Hematopoietic multipotent progenitor cell treated with erythropoietin and hydrocortisone succinate and interleukin-3 and kit ligand, for 15 days (in vitro differentiated cells): ENCODE results near the gene CYTIP.

ENCODE experiments used
- DNase-seq: peaks from one replicate; pipeline ENCODE4 v3.0.0-alpha.2; 2015; ENCODE audit warnings: low spot score

The CYTIP gene

GRCh38 chr2:157463002-157463401 is 19.1 kb upstream of the CYTIP start:
- DNase-seq, result no peak

GRCh38 chr2:157460897-157461296 is 17.0 kb upstream of the CYTIP start:
- no peak for DNase-seq

GRCh38 chr2:157460384-157460837 is 16.5 kb upstream of the CYTIP start:
- DNase-seq, result no peak

- no peak for DNase-seq
These were observed 15.6 kb upstream of the CYTIP start for GRCh38 chr2:157459486-157459885.

- DNase-seq, result no peak
These were observed 3.9 kb upstream of the CYTIP start for GRCh38 chr2:157447741-157448140.

- no peak for DNase-seq
These were observed 3.1 kb upstream of the CYTIP start for GRCh38 chr2:157447031-157447430.

GRCh38 chr2:157444641-157445040 is 752 bp upstream of the CYTIP start:
- no peak for DNase-seq

- no peak for DNase-seq
These were observed 799 bp downstream of the CYTIP start for GRCh38 chr2:157443090-157443489.

GRCh38 chr2:157442636-157443035 is 1.3 kb downstream of the CYTIP start:
- DNase-seq, result no peak

GRCh38 chr2:157442191-157442590 is 1.7 kb downstream of the CYTIP start:
- DNase-seq, result no peak

- DNase-seq, result no peak
These were observed 2.8 kb downstream of the CYTIP start for GRCh38 chr2:157441072-157441454.

- no peak for DNase-seq
These were observed 3.4 kb downstream of the CYTIP start for GRCh38 chr2:157440404-157441071.

GRCh38 chr2:157439824-157440186 is 4.1 kb downstream of the CYTIP start:
- no peak for DNase-seq

GRCh38 chr2:157438863-157439823 is 4.7 kb downstream of the CYTIP start:
- DNase-seq, result no peak

GRCh38 chr2:157433394-157433793 is 10.5 kb downstream of the CYTIP start:
- DNase-seq, result no peak

- DNase-seq, result no peak
These were observed 11.3 kb downstream of the CYTIP start for GRCh38 chr2:157432475-157433106.

GRCh38 chr2:157431176-157431575 is 12.7 kb downstream of the CYTIP start:
- no peak for DNase-seq

GRCh38 chr2:157428500-157429175 is 15.3 kb downstream of the CYTIP start:
- no peak for DNase-seq

- no peak for DNase-seq
These were observed 16.0 kb downstream of the CYTIP start for GRCh38 chr2:157427922-157428303.

GRCh38 chr2:157427003-157427921 is 16.6 kb downstream of the CYTIP start:
- DNase-seq, result no peak

GRCh38 chr2:157426477-157426994 is 17.4 kb downstream of the CYTIP start:
- DNase-seq, result no peak
